H1 (cell line): Measurements from ENCODE around the gene LRP3. TPM values are rescaled to one million over a fixed set of nuclear protein-coding genes. Genes with fewer than 3 reads are reported as not detected.

Experiments
- CTCF ChIA-PET: fragments of 300-600 bp; sonication (Branson Sonifier 250); formaldehyde crosslinking; loops from one replicate; lab custom pipeline; 2021; ENCODE audit not compliant: partially characterized antibody; lab: Charles Lee
- POLR2A ChIA-PET: fragments of 300-600 bp; sonication (Branson Sonifier 250); formaldehyde crosslinking; loops from one replicate; lab custom pipeline; 2021; ENCODE audit warnings: inconsistent platforms; ENCODE audit not compliant: partially characterized antibody; lab: Charles Lee
- DNase-seq, 2 experiments: peaks; one replicate each; pipeline versions ENCODE4 v3.0.0 to v3.0.0-alpha.2; 2010 to 2022; ENCODE audit warnings: low spot score in 2 of 2, low read depth in 1 of 2, mixed read lengths in 1 of 2
- FAIRE-seq: peaks from 2 replicates; lab custom pipeline; 2011; peaks lifted over from hg19 to GRCh38; lab: Jason Lieb, UNC
- H2AFZ ChIP-seq: 2 replicates; pipeline ENCODE4 v1.8.1; 2012; ENCODE audit warnings: low read length, inconsistent platforms
- H2AK5ac ChIP-seq: 2 replicates; pipeline ENCODE4 v1.6.1; 2013; ENCODE audit warnings: low read depth, low read length
- H2BK120ac ChIP-seq: replicated peaks from 2 replicates; pipeline ENCODE3; 2013; ENCODE audit warnings: low read depth, low read length, inconsistent platforms
- H2BK12ac ChIP-seq: 2 replicates; pipeline ENCODE4 v1.6.1; 2013; ENCODE audit warnings: low read depth, low read length
- H2BK15ac ChIP-seq: 2 replicates; pipeline ENCODE4 v1.6.1; 2013; ENCODE audit warnings: low read length
- H2BK20ac ChIP-seq: 2 replicates; pipeline ENCODE4 v1.6.1; 2013; ENCODE audit warnings: low read length
- H2BK5ac ChIP-seq: 2 replicates; pipeline ENCODE4 v1.6.1; 2013; ENCODE audit warnings: low read depth, low read length
- H3K14ac ChIP-seq: 2 replicates; pipeline ENCODE4 v1.6.1; 2013; ENCODE audit warnings: inconsistent platforms; ENCODE audit not compliant: insufficient read length
- H3K18ac ChIP-seq: 2 replicates; pipeline ENCODE4 v1.6.1; 2013; ENCODE audit warnings: low read length; ENCODE audit errors: extremely low read depth
- H3K23ac ChIP-seq: 2 replicates; pipeline ENCODE4 v1.6.1; 2013; ENCODE audit warnings: inconsistent platforms; ENCODE audit not compliant: insufficient read length
- H3K23me2 ChIP-seq: 2 replicates; pipeline ENCODE4 v1.6.1; 2013; ENCODE audit warnings: low read depth, low read length
- H3K27ac ChIP-seq: 2 replicates; pipeline ENCODE4 v1.6.1; 2011; ENCODE audit warnings: low read depth, low read length, inconsistent platforms
- H3K27me3 ChIP-seq, 4 experiments: replicated peaks in 1 of 4; 1 replicate in 1 of 4; 2 replicates in 3 of 4; pipeline versions ENCODE4 v1.6.1 to v1.8.1; 2011 to 2013; ENCODE audit warnings: low read length in 3 of 4, mild to moderate bottlenecking in 3 of 4, inconsistent platforms in 2 of 4, mixed read lengths in 2 of 4, moderate library complexity in 1 of 4; ENCODE audit not compliant: control insufficient read depth in 3 of 4, insufficient read depth in 3 of 4; ENCODE audit errors: extremely low read depth in 1 of 4
- H3K36me3 ChIP-seq, 4 experiments: 2 replicates each; pipeline versions ENCODE4 v1.6.1 to v1.8.1; 2011 to 2013; ENCODE audit warnings: mild to moderate bottlenecking in 4 of 4, low read length in 3 of 4, moderate library complexity in 2 of 4, control low read depth in 1 of 4, inconsistent platforms in 1 of 4; ENCODE audit not compliant: insufficient read depth in 4 of 4, control insufficient read depth in 2 of 4
- H3K4ac ChIP-seq: replicated peaks from 2 replicates; pipeline ENCODE3; 2013; ENCODE audit warnings: low read length, low read depth, mixed read lengths, inconsistent platforms; ENCODE audit not compliant: insufficient read length
- H3K4me1 ChIP-seq, 4 experiments: replicated peaks in 1 of 4; 1 replicate in 1 of 4; 2 replicates in 3 of 4; pipeline versions ENCODE4 v1.6.1 to v1.8.1; 2011 to 2013; ENCODE audit warnings: low read length in 3 of 4, inconsistent platforms in 2 of 4, mixed read lengths in 1 of 4; ENCODE audit not compliant: insufficient read depth in 4 of 4, control insufficient read depth in 3 of 4
- H3K4me2 ChIP-seq, 2 experiments: 2 replicates each; pipeline versions ENCODE4 v1.6.1 to v1.8.1; 2011 to 2013; ENCODE audit warnings: low read depth in 2 of 2, low read length in 2 of 2, control low read depth in 1 of 2, inconsistent platforms in 1 of 2, mild to moderate bottlenecking in 1 of 2; ENCODE audit not compliant: insufficient read depth in 1 of 2
- H3K4me3 ChIP-seq, 4 experiments: fragments of 200-600, 300-600 bp in 1 of 4; sonication (generic), shearing (Covaris generic), sonication (Bioruptor Twin) in 1 of 4; 2 replicates each; pipeline versions ENCODE4 v1.5.1 to v1.8.1; 2011 to 2016; ENCODE audit warnings: low read length in 4 of 4, low read depth in 3 of 4, control low read depth in 2 of 4, inconsistent platforms in 2 of 4, mild to moderate bottlenecking in 2 of 4, mixed read lengths in 1 of 4, moderate library complexity in 1 of 4; ENCODE audit not compliant: insufficient read depth in 2 of 4; ENCODE audit errors: extremely low read depth in 1 of 4
- H3K56ac ChIP-seq: replicated peaks from 2 replicates; pipeline ENCODE3; 2013; ENCODE audit warnings: low read depth, mild to moderate bottlenecking, mixed read lengths, low read length, inconsistent platforms; ENCODE audit not compliant: insufficient read length
- H3K79me1 ChIP-seq: 2 replicates; pipeline ENCODE4 v1.6.1; 2013; ENCODE audit warnings: low read depth, low read length, control low read depth
- H3K79me2 ChIP-seq, 2 experiments: 2 replicates each; pipeline versions ENCODE4 v1.6.1 to v1.8.1; 2012 to 2013; ENCODE audit warnings: low read length in 2 of 2, mild to moderate bottlenecking in 2 of 2, inconsistent platforms in 1 of 2; ENCODE audit not compliant: insufficient read depth in 2 of 2, control insufficient read depth in 1 of 2
- H3K9ac ChIP-seq, 4 experiments: replicated peaks in 1 of 4; 1 replicate in 1 of 4; 2 replicates in 3 of 4; pipeline versions ENCODE4 v1.6.1 to v1.8.1; 2011 to 2013; ENCODE audit warnings: low read depth in 3 of 4, low read length in 3 of 4, control low read depth in 2 of 4, mild to moderate bottlenecking in 2 of 4, moderate library complexity in 2 of 4, inconsistent platforms in 1 of 4; ENCODE audit errors: extremely low read depth in 1 of 4
- H3K9me3 ChIP-seq, 2 experiments: 2 replicates each; pipeline versions ENCODE4 v1.6.1 to v1.8.1; 2012 to 2013; ENCODE audit warnings: mild to moderate bottlenecking in 2 of 2, moderate library complexity in 2 of 2, control low read depth in 1 of 2, inconsistent platforms in 1 of 2, low read depth in 1 of 2, low read length in 1 of 2, mixed read lengths in 1 of 2; ENCODE audit not compliant: insufficient read depth in 2 of 2
- H4K20me1 ChIP-seq, 2 experiments: replicated peaks in 1 of 2; 2 replicates each; pipeline versions ENCODE3 to v1.8.1; 2011 to 2013; ENCODE audit warnings: inconsistent platforms in 2 of 2, low read length in 2 of 2, mild to moderate bottlenecking in 1 of 2; ENCODE audit not compliant: insufficient read depth in 2 of 2, control insufficient read depth in 1 of 2
- H4K5ac ChIP-seq: 2 replicates; pipeline ENCODE4 v1.6.1; 2013; ENCODE audit warnings: low read length, low read depth, mixed read lengths, inconsistent platforms; ENCODE audit not compliant: insufficient read length
- H4K8ac ChIP-seq: 2 replicates; pipeline ENCODE4 v1.8.0; 2013; ENCODE audit warnings: mild to moderate bottlenecking, moderate library complexity, low read length, inconsistent platforms; ENCODE audit not compliant: insufficient read depth; ENCODE audit errors: extremely low read depth
- H4K91ac ChIP-seq: replicated peaks from 2 replicates; pipeline ENCODE3; 2013; ENCODE audit warnings: low read length, mixed read lengths, inconsistent platforms; ENCODE audit not compliant: insufficient read length
- CBX8 ChIP-seq: fragments of 300-800, 300-1000 bp; sonication (generic); IDR thresholded peaks from 2 replicates; pipeline ENCODE4 v1.7.1; 2016; ENCODE audit warnings: low read depth, low read length, borderline replicate concordance
- CEBPB ChIP-seq: IDR thresholded peaks from 2 replicates; pipeline ENCODE4 v1.6.1; 2012; ENCODE audit warnings: low read depth, low read length
- CHD1 ChIP-seq: IDR thresholded peaks from 2 replicates; pipeline ENCODE4 v1.6.1; 2012; ENCODE audit warnings: low read depth, low read length, improper control_type of control experiment
- GABPA ChIP-seq: IDR thresholded peaks from 2 replicates; pipeline ENCODE4 v1.6.1; 2011; ENCODE audit warnings: mild to moderate bottlenecking, low read length, moderate library complexity, borderline replicate concordance; ENCODE audit not compliant: insufficient read depth
- NANOG ChIP-seq: IDR thresholded peaks from 2 replicates; pipeline ENCODE4 v1.6.1; 2011; ENCODE audit warnings: low read length, low read depth, mild to moderate bottlenecking, inconsistent platforms; ENCODE audit not compliant: insufficient read depth, poor library complexity, severe bottlenecking
- POLR2AphosphoS5 ChIP-seq: IDR thresholded peaks from 2 replicates; pipeline ENCODE4 v1.6.1; 2011; ENCODE audit warnings: low read depth, low read length
- RXRA ChIP-seq: IDR thresholded peaks from 2 replicates; pipeline ENCODE4 v1.6.1; 2011; ENCODE audit warnings: low read depth, mild to moderate bottlenecking, low read length, moderate library complexity; ENCODE audit not compliant: insufficient read depth
- TEAD4 ChIP-seq: IDR thresholded peaks from 2 replicates; pipeline ENCODE4 v1.6.1; 2012; ENCODE audit warnings: low read depth, low read length, inconsistent platforms, mixed read lengths
- WGBS, 2 experiments: shearing (Covaris generic) in 1 of 2; methylation state at CpG; one replicate each; pipeline versions ENCODE4 v1.1.6 to v1.1.7; 2013 to 2015; ENCODE audit warnings: low lambda C conversion rate in 2 of 2, mixed read lengths in 2 of 2, inconsistent platforms in 1 of 2, low coverage in 1 of 2, missing lambda C conversion rate in 1 of 2; ENCODE audit not compliant: insufficient replicate concordance in 2 of 2, insufficient coverage in 1 of 2, insufficient read length in 1 of 2; ENCODE audit errors: extremely low coverage in 1 of 2, missing lambda C conversion rate in 1 of 2; 5-methylcytosine and 5-hydroxymethylcytosine counted together
- polyA plus RNA-seq, 7 experiments: library from polyadenylated mRNA; depleted of rRNA in 3 of 7; stranded (reverse) in 5 of 7; unstranded in 2 of 7; fragments of >200 nt in 5 of 7; fragments of 200-250 nt in 2 of 7; gene quantifications; 1 replicate in 5 of 7; 2 replicates in 1 of 7; 4 replicates in 1 of 7; pipeline versions ENCODE4 v1.2.1 to v1.2.3, GENCODE V29; 2011 to 2013; ENCODE audit warnings: missing spikeins in 2 of 7, mixed read lengths in 2 of 7
- total RNA-seq: library from RNA; stranded (reverse); fragmentation: NEBNext Ultra II Directional; extraction: Animal tissue kit (Norgen Biotek cat#: 25700); gene quantifications from 2 replicates; pipeline ENCODE4 v1.2.1, GENCODE V29; 2021

The LRP3 gene
- total and polyA plus RNA-seq, 2 of the 8 experiments (the other 6 are each of a cell fraction or from before 2014, with no cell fraction given): 30.3 to 33.7 TPM

- DNase-seq (no peak), FAIRE-seq (no peak)
- Histone ChIP-seq H2AK5ac (no peak overlapping the region), H4K8ac (no peak overlapping the region), H2BK12ac (no peak overlapping the region), H4K5ac (no peak overlapping the region), H4K20me1 (no peaks in the 10 kb centered on the region), H2BK120ac (no peak overlapping the region), H2AFZ (no peak overlapping the region), H3K9ac (no peak overlapping the region), H2BK20ac (no peak overlapping the region), H2BK5ac (no peak overlapping the region), H3K4me2 (no peak overlapping the region), H3K18ac (no peak overlapping the region), H3K36me3 (no peaks in the 10 kb centered on the region), H3K79me1 (no peaks in the 10 kb centered on the region), H3K4me3 (no peak overlapping the region), H3K4ac (no peak overlapping the region), H3K79me2 (no peaks in the 10 kb centered on the region), H3K4me1 (no peaks in the 10 kb centered on the region), H4K91ac (no peak overlapping the region), H3K27ac (no peak overlapping the region), H3K23me2 (no peaks in the 10 kb centered on the region), H2BK15ac (no peak overlapping the region), H3K27me3 (no peaks in the 10 kb centered on the region), H3K23ac (no peak overlapping the region), H3K14ac (no peak overlapping the region), H3K56ac (no peak overlapping the region), H3K9me3 (no peaks in the 10 kb centered on the region)
- ChIA-PET POLR2A (no interaction called here), CTCF (interaction anchor here (0.7 to 3.0 kb wide), 6 partner anchors 10 to 975 kb away, joined by 3 to 14 read pairs (median 4); no protein-coding TSS in a partner anchor)
- 85% methylated on average over 2 of the region's 2 CpGs; no CpG with 5 or more reads in 1 of the 2 experiments for WGBS, 2 experiments
- TF ChIP-seq POLR2AphosphoS5 (no peak), GABPA (no peak), CEBPB (no peak), CHD1 (no peak), TEAD4 (no peak), CBX8 (no peak), RXRA (no peak), NANOG (no peak)
Measured at GRCh38 chr19:33152176-33152575, 42.0 kb upstream of the LRP3 start.
